ENCODE data around the gene TM4SF4. TPM values are rescaled to one million over a fixed set of nuclear protein-coding genes. Genes with fewer than 3 reads are reported as not detected.
"Not testable (repeated sequence)": the region's sequence is repeated elsewhere in the genome, so short reads cannot be mapped to it uniquely, and the experiment has no call there.

TM4SF4 gene
- total and polyA plus RNA-seq, 2 donors (not counting 1 experiment from before 2014, with no cell fraction given) = 1.7 TPM

DNA sequence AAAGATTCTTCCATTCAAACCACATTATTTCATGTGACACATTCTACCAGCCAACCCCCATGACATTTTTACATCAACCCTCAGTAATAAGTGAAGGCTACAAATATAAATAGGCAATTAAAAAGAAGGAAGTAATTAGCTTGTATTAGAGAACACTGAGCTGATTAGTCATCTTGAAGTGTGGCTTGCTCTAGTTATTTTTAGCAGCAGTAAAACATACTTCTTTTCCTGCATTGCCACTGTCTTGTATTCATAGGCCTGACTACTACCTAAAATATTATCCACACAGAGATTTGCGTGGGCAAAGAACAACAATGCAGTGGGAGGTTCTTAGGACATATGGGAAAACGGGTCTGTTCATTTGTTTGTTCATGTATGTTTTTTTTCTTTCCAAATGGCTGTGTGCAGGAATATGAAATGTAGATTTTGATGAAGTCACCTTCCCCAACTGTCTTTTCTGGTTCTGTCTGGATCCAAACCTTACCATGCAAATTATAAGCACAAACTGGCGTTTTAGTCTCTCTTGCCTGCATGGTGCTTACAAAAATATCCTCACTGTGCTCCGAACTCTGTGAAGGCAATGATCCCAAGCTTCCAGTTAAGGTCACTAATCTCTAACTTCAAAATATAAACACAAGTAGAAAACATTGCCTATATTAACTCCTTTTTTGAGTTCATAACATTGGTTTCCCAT is 31.5 kb upstream of the TM4SF4 start:
- no peak overlapping the region for H3K4me3 ChIP-seq (replicated peaks in 1 of 4; ENCODE audit: control extremely low read depth in 1 of 4, insufficient read depth in 1 of 4, low read depth in 3 of 4, low read length in 4 of 4)
- no peaks in the 10 kb centered on the region for H4K20me1 ChIP-seq (ENCODE audit: control insufficient read depth, extremely low read depth, insufficient read depth, low read length)
- H3K27me3 ChIP-seq (ENCODE audit: control insufficient read depth, insufficient read depth, low read length) = no peaks in the 10 kb centered on the region
- H2AFZ ChIP-seq (ENCODE audit: low read length) = no peak overlapping the region
- H3K4me1 ChIP-seq (ENCODE audit: control insufficient read depth, extremely low read depth, insufficient read depth, low read length) = peaks cover 24% of the 10 kb centered on the region
- no peaks in the 10 kb centered on the region for H3K9me3 ChIP-seq (ENCODE audit: control insufficient read depth, insufficient read depth, low read depth, low read length)
- peak overlapping the region; percentile 58 for H3K27ac ChIP-seq (ENCODE audit: insufficient read depth, low read length)
- no peak overlapping the region for H3K4me2 ChIP-seq (ENCODE audit: extremely low read depth, insufficient read depth, low read length)
- peak; percentile 59 to 92 for DNase-seq (ENCODE audit: low read depth in 2 of 2)
- H3K79me2 ChIP-seq (ENCODE audit: control insufficient read depth, insufficient read depth, low read length) = no peaks in the 10 kb centered on the region
- no peaks in the 10 kb centered on the region for H3K36me3 ChIP-seq (ENCODE audit: control insufficient read depth, insufficient read depth, low read length)
- H3K9ac ChIP-seq (ENCODE audit: insufficient read depth, low read length) = no peak overlapping the region
- TF ChIP-seq EZH2 (IDR thresholded peaks at IDR 0.05; ENCODE audit: low read length, missing control alignments) (no peak), CTCF (conservative IDR thresholded peaks at IDR 0.05 in 1 of 2, IDR thresholded peaks at IDR 0.05 in 1 of 2; ENCODE audit: low read depth in 1 of 2, low read length in 2 of 2) (no peak)

DNA sequence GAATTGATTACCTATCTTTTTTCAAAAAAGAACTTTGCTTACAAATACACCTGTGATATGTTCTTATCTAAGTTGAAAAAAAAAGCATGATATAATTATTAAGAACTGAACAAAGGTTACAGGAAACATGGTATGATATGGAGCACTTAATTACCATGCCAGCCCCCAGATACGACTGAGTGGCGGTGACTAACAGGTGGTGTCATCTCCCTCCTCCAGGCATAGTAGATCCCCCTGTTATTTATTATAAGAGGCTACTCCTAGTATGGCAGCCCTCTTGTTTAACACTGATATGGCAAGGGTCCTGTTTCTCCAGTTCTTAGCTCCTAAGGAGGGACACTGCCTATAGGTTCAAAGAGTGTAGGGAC is 31.0 kb upstream of the TM4SF4 start:
- TF ChIP-seq EZH2 (IDR thresholded peaks at IDR 0.05; ENCODE audit: low read length, missing control alignments) = no peak
- no peak for TF ChIP-seq CTCF (conservative IDR thresholded peaks at IDR 0.05 in 1 of 2, IDR thresholded peaks at IDR 0.05 in 1 of 2; ENCODE audit: low read depth in 1 of 2, low read length in 2 of 2)
- Histone ChIP-seq H3K36me3 (ENCODE audit: control insufficient read depth, insufficient read depth, low read length) (no peaks in the 10 kb centered on the region), H3K4me3 (replicated peaks in 1 of 4; ENCODE audit: control extremely low read depth in 1 of 4, insufficient read depth in 1 of 4, low read depth in 3 of 4, low read length in 4 of 4) (no peak overlapping the region), H3K27me3 (ENCODE audit: control insufficient read depth, insufficient read depth, low read length) (no peaks in the 10 kb centered on the region), H3K9ac (ENCODE audit: insufficient read depth, low read length) (no peak overlapping the region), H3K4me1 (ENCODE audit: control insufficient read depth, extremely low read depth, insufficient read depth, low read length) (peaks cover 26% of the 10 kb centered on the region), H3K79me2 (ENCODE audit: control insufficient read depth, insufficient read depth, low read length) (no peaks in the 10 kb centered on the region), H3K9me3 (ENCODE audit: control insufficient read depth, insufficient read depth, low read depth, low read length) (no peaks in the 10 kb centered on the region), H2AFZ (ENCODE audit: low read length) (no peak overlapping the region), H3K4me2 (ENCODE audit: extremely low read depth, insufficient read depth, low read length) (no peak overlapping the region), H3K27ac (ENCODE audit: insufficient read depth, low read length) (peak overlapping the region; percentile 58), H4K20me1 (ENCODE audit: control insufficient read depth, extremely low read depth, insufficient read depth, low read length) (no peaks in the 10 kb centered on the region)
- DNase-seq (ENCODE audit: low read depth in 2 of 2) = no peak

DNA sequence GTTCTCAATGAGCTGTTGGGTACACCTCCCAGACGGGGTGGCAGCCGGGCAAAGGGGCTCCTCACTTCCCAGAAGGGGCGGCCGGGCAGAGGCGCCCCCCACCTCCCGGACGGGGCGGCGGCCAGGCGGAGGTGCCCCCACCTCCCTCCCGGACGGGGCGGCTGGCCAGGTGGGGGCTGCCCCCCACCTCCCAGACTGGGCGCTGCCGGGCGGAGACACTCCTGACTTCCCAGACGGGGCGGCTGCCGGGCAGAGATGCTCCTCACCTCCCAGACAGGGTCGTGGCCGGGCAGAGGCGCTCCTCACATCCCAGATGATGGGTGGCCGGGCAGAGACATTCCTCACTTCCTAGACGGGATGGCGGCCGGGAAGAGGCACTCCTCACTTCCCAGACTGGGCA is 29.6 kb upstream of the TM4SF4 start:
- H3K4me3 ChIP-seq (replicated peaks in 1 of 4; ENCODE audit: control extremely low read depth in 1 of 4, insufficient read depth in 1 of 4, low read depth in 3 of 4, low read length in 4 of 4); H3K79me2 ChIP-seq (ENCODE audit: control insufficient read depth, insufficient read depth, low read length); H3K36me3 ChIP-seq (ENCODE audit: control insufficient read depth, insufficient read depth, low read length); H3K27ac ChIP-seq (ENCODE audit: insufficient read depth, low read length); H2AFZ ChIP-seq (ENCODE audit: low read length); H3K4me2 ChIP-seq (ENCODE audit: extremely low read depth, insufficient read depth, low read length); H3K9me3 ChIP-seq (ENCODE audit: control insufficient read depth, insufficient read depth, low read depth, low read length); H3K27me3 ChIP-seq (ENCODE audit: control insufficient read depth, insufficient read depth, low read length); H3K9ac ChIP-seq (ENCODE audit: insufficient read depth, low read length); H4K20me1 ChIP-seq (ENCODE audit: control insufficient read depth, extremely low read depth, insufficient read depth, low read length); DNase-seq (ENCODE audit: low read depth in 2 of 2): not testable (repeated sequence)
- H3K4me1 ChIP-seq (ENCODE audit: control insufficient read depth, extremely low read depth, insufficient read depth, low read length) = peaks cover 36% of the 10 kb centered on the region
